A549 (cell line): Measurements from ENCODE around the gene NHEJ1. TPM values are rescaled to one million over a fixed set of nuclear protein-coding genes. Genes with fewer than 3 reads are reported as not detected.
A peak's percentile ranks its signal among the peaks of the same experiment; 100 is the strongest.

ENCODE experiments used
- ATAC-seq, 2 experiments: fragments of 200-7000 bp in 1 of 2; fragments of >200 bp in 1 of 2; cut with Nextera tagmentation in 1 of 2; cut with Tn5 transposase in 1 of 2; 3 replicates each; pipeline versions ENCODE4 v1.8.0 to v1.9.1; 2018 to 2020; ENCODE audit warnings: mild to moderate bottlenecking in 1 of 2, moderate library complexity in 1 of 2
- CTCF ChIA-PET: fragments of 300-600 bp; sonication (Branson Sonifier 250); formaldehyde crosslinking; extraction: SDS; loops from one replicate; lab custom pipeline; 2021; ENCODE audit warnings: antibody characterized with exemption, inconsistent platforms; lab: Yijun Ruan, JAX
- POLR2A ChIA-PET: fragments of 350-600 bp; formaldehyde crosslinking; extraction: SDS; loops from one replicate; lab custom pipeline; 2021; ENCODE audit warnings: antibody characterized with exemption, inconsistent platforms; lab: Yijun Ruan, JAX
- DNase-seq, 2 experiments: peaks; one replicate each; pipeline versions ENCODE4 v3.0.0 to v3.0.0-alpha.2; 2011 to 2016; ENCODE audit warnings: low read depth in 1 of 2, low spot score in 1 of 2
- FAIRE-seq: peaks from 2 replicates; lab custom pipeline; 2011; peaks lifted over from hg19 to GRCh38; lab: Jason Lieb, UNC
- H3K27ac ChIP-seq, 2 experiments: fragments of >200 bp; sonication (Bioruptor Twin); formaldehyde crosslinking; 3 replicates each; pipeline ENCODE4 v1.5.1; 2016 to 2017
- H3K4me1 ChIP-seq: fragments of >200 bp; sonication (Bioruptor Twin); formaldehyde crosslinking; 3 replicates; pipeline ENCODE4 v1.6.1; 2016
- H3K4me2 ChIP-seq: fragments of >200 bp; sonication (Bioruptor Twin); formaldehyde crosslinking; 3 replicates; pipeline ENCODE4 v1.6.1; 2016
- H3K4me3 ChIP-seq: fragments of >200 bp; sonication (Bioruptor Twin); formaldehyde crosslinking; 3 replicates; pipeline ENCODE4 v1.5.1; 2016
- H3K9me3 ChIP-seq: fragments of >200 bp; sonication (Bioruptor Twin); formaldehyde crosslinking; 3 replicates; pipeline ENCODE4 v1.6.1; 2016
- BCL3 ChIP-seq: fragments of >200 bp; sonication (Bioruptor Twin); formaldehyde crosslinking; IDR thresholded peaks from 3 replicates; pipeline ENCODE4 v1.6.1; 2016
- CHD4 ChIP-seq: fragments of 200-600 bp; sonication (generic); IDR thresholded peaks from 2 replicates; pipeline ENCODE4 v1.6.1; 2016; ENCODE audit warnings: antibody characterized with exemption, mild to moderate bottlenecking, borderline replicate concordance
- CTCF ChIP-seq: fragments of >200 bp; sonication (Bioruptor Twin); formaldehyde crosslinking; IDR thresholded peaks from 3 replicates; pipeline ENCODE4 v1.5.1; 2016
- EP300 ChIP-seq, 2 experiments: fragments of >200 bp; sonication (Bioruptor Twin); formaldehyde crosslinking; IDR thresholded peaks; 2 replicates in 1 of 2; 3 replicates in 1 of 2; pipeline ENCODE4 v1.6.1; 2016 to 2017
- HEYL ChIP-seq: fragments of 250-450 bp; sonication (Bioruptor Pico); IDR thresholded peaks from 2 replicates; pipeline ENCODE4 v1.8.0; 2021; ENCODE audit warnings: mild to moderate bottlenecking, moderate library complexity
- HOXA7 ChIP-seq: fragments of 250-450 bp; sonication (Bioruptor Pico); IDR thresholded peaks from 2 replicates; pipeline ENCODE4 v1.5.0; 2020; ENCODE audit warnings: mild to moderate bottlenecking, moderate library complexity
- JUN ChIP-seq, 2 experiments: fragments of >200 bp; sonication (Bioruptor Twin); formaldehyde crosslinking; IDR thresholded peaks; 2 replicates in 1 of 2; 3 replicates in 1 of 2; pipeline ENCODE4 v1.6.1; 2016 to 2017
- KDM1A ChIP-seq: fragments of 200-600 bp; sonication (generic); IDR thresholded peaks from 2 replicates; pipeline ENCODE4 v1.6.1; 2016; ENCODE audit warnings: low read depth, mild to moderate bottlenecking
- KDM5A ChIP-seq: fragments of 200-600 bp; sonication (generic); IDR thresholded peaks from 2 replicates; pipeline ENCODE4 v1.6.1; 2016; ENCODE audit warnings: antibody characterized with exemption, mild to moderate bottlenecking
- MAZ ChIP-seq: fragments of 150-350 bp; IDR thresholded peaks from 2 replicates; pipeline ENCODE4 v1.6.1; 2014; ENCODE audit warnings: antibody characterized with exemption, low read depth, low read length, borderline replicate concordance
- NPAS2 ChIP-seq: fragments of 250-450 bp; sonication (Bioruptor Pico); IDR thresholded peaks from 2 replicates; pipeline ENCODE4 v1.8.0; 2022; ENCODE audit warnings: mild to moderate bottlenecking, moderate library complexity, borderline replicate concordance
- PHF8 ChIP-seq: fragments of 200-600 bp; sonication (generic); IDR thresholded peaks from 2 replicates; pipeline ENCODE4 v1.6.1; 2016; ENCODE audit warnings: low read depth, mild to moderate bottlenecking, antibody characterized with exemption, moderate library complexity, borderline replicate concordance
- RAD21 ChIP-seq, 2 experiments: fragments of >200 bp in 1 of 2; sonication (Bioruptor Twin) in 1 of 2; formaldehyde crosslinking in 1 of 2; IDR thresholded peaks in 1 of 2; conservative IDR thresholded peaks in 1 of 2; 2 replicates in 1 of 2; 3 replicates in 1 of 2; pipeline ENCODE4 v1.6.1; 2012 to 2018; ENCODE audit warnings: inconsistent platforms in 1 of 2
- RARB ChIP-seq: fragments of 250-450 bp; sonication (Bioruptor Pico); IDR thresholded peaks from 2 replicates; pipeline ENCODE4 v1.8.0; 2021; ENCODE audit warnings: mild to moderate bottlenecking, moderate library complexity
- RFX5 ChIP-seq: fragments of 450-650 bp; IDR thresholded peaks from 2 replicates; pipeline ENCODE4 v1.7.1; 2014; ENCODE audit warnings: antibody characterized with exemption, mild to moderate bottlenecking, moderate library complexity
- SMC3 ChIP-seq: fragments of >200 bp; sonication (Bioruptor Twin); formaldehyde crosslinking; IDR thresholded peaks from 3 replicates; pipeline ENCODE4 v1.6.1; 2018; ENCODE audit warnings: inconsistent platforms
- SREBF2 ChIP-seq: fragments of 450-650 bp; IDR thresholded peaks from 2 replicates; pipeline ENCODE4 v1.6.1; 2014; ENCODE audit warnings: mild to moderate bottlenecking, moderate library complexity
- TP53 ChIP-seq: fragments of 250-450 bp; sonication (Bioruptor Pico); IDR thresholded peaks from 2 replicates; pipeline ENCODE4 v1.5.0; 2021; ENCODE audit warnings: mild to moderate bottlenecking, moderate library complexity
- USF2 ChIP-seq: fragments of 450-650 bp; IDR thresholded peaks from 2 replicates; pipeline ENCODE4 v1.6.1; 2014; ENCODE audit warnings: antibody characterized with exemption
- ZFP36 ChIP-seq: fragments of 450-650 bp; IDR thresholded peaks from 2 replicates; pipeline ENCODE4 v1.6.1; 2014; ENCODE audit warnings: borderline replicate concordance; ENCODE audit not compliant: partially characterized antibody
- ZNF302 ChIP-seq: fragments of 250-450 bp; sonication (Bioruptor Pico); IDR thresholded peaks from 2 replicates; pipeline ENCODE4 v1.9.0; 2021; ENCODE audit warnings: inconsistent platforms, mild to moderate bottlenecking, moderate library complexity
- whole genome bisulfite sequencing: methylation state at CpG from one replicate; pipeline ENCODE4 v1.1.6; 2017; ENCODE audit errors: missing lambda C conversion rate; 5-methylcytosine and 5-hydroxymethylcytosine counted together
- polyA plus RNA-seq, 4 experiments: library from polyadenylated mRNA; depleted of rRNA in 3 of 4; stranded (reverse); fragments of >200 nt; fragmentation: RNase III in 1 of 4; extraction: RNeasy Plus Mini Kit Qiagen cat#74134 plus additional on column Dnase treatment in 1 of 4; gene quantifications; 2 replicates in 3 of 4; 3 replicates in 1 of 4; pipeline ENCODE4 v1.2.3, GENCODE V29; 2011 to 2017

Gene NHEJ1
- polyA plus RNA-seq, 2 of the 4 experiments (the other 2 are of a cell fraction), result 18.5 to 31.8 TPM

- peak; percentile 74 to 76 for ATAC-seq
- FAIRE-seq, result no peak
- ChIA-PET POLR2A (no interaction called here), CTCF (interaction anchor here (0.6 to 21.6 kb wide), 49 partner anchors 9 to 298 kb away, joined by 3 to 332 read pairs (median 5); partner anchors contain the start of genes CNPPD1, CRYBA2, IHH and SLC23A3)
- DNase-seq, result peak; percentile 64 to 77
- Histone ChIP-seq H3K27ac (no peak overlapping the region), H3K4me1 (peaks cover 4% of the 10 kb centered on the region; the same call in 1 of the 3 replicates), H3K4me3 (no peak overlapping the region), H3K9me3 (no peaks in the 10 kb centered on the region), H3K4me2 (no peak overlapping the region)
- TF ChIP-seq TP53 (no peak), HOXA7 (CRISPR knock-in tag) (no peak), ZNF302 (CRISPR knock-in tag) (no peak), CTCF (peak; percentile 80), SMC3 (peak; percentile 90), HEYL (CRISPR knock-in tag) (no peak), KDM5A (no peak), RARB (CRISPR knock-in tag) (no peak), SREBF2 (no peak), RAD21 (conservative IDR thresholded peaks at IDR 0.05 in 1 of 2, IDR thresholded peaks at IDR 0.05 in 1 of 2) (peak; percentile 84 to 90), MAZ (no peak), BCL3 (no peak), JUN (IDR thresholded peaks at IDR 0.05) (no peak)
- WGBS, result 3% methylated on average over 4 of the region's 4 CpGs
Measured at GRCh38 chr2:219155054-219155644, 5.5 kb downstream of the NHEJ1 start.

- no peak for TF ChIP-seq KDM1A
- TF ChIP-seq USF2, result no peak
- no peak for TF ChIP-seq EP300 (IDR thresholded peaks at IDR 0.05)
- no peak for TF ChIP-seq SMC3
- TF ChIP-seq RFX5, result no peak
- TF ChIP-seq CHD4, result no peak
- TF ChIP-seq NPAS2 (CRISPR knock-in tag), result no peak
- TF ChIP-seq HEYL (CRISPR knock-in tag), result no peak
- no peak for TF ChIP-seq PHF8
- TF ChIP-seq ZFP36, result no peak
- TF ChIP-seq RARB (CRISPR knock-in tag), result no peak
- WGBS, result 13% methylated on average over 1 of the region's 1 CpG
- Histone ChIP-seq H3K4me1 (peaks cover 9% of the 10 kb centered on the region; the same call in 2 of the 3 replicates), H3K4me3 (no peak overlapping the region), H3K9me3 (no peaks in the 10 kb centered on the region), H3K4me2 (no peak overlapping the region), H3K27ac (no peak overlapping the region)
- CTCF ChIA-PET, result interaction anchor here (1.1 to 21.6 kb wide), 10 partner anchors 10 to 170 kb away, joined by 3 to 332 read pairs (median 3); partner anchors contain the start of genes IHH and NHEJ1
- FAIRE-seq (no peak), ATAC-seq (no peak), DNase-seq (no peak)
- POLR2A ChIA-PET, result no interaction called here
Measured at GRCh38 chr2:219149667-219150066, 10.9 kb downstream of the NHEJ1 start.
